Mesendoderm (in vitro differentiated cells): ENCODE results near the gene CADM1.

ENCODE experiments used
- DNase-seq: peaks from one replicate; pipeline ENCODE4 v3.0.0; 2013
- H2AK5ac ChIP-seq: 2 replicates; pipeline ENCODE4 v1.6.1; 2013; ENCODE audit warnings: low read length, inconsistent platforms
- H2BK120ac ChIP-seq: 2 replicates; pipeline ENCODE4 v1.6.1; 2013; ENCODE audit warnings: low read depth, mild to moderate bottlenecking, low read length, moderate library complexity, mixed read lengths
- H2BK15ac ChIP-seq: replicated peaks from 2 replicates; pipeline ENCODE4 v1.6.1; 2013; ENCODE audit warnings: low read depth, mild to moderate bottlenecking, moderate library complexity
- H2BK5ac ChIP-seq: 2 replicates; pipeline ENCODE4 v1.6.1; 2013; ENCODE audit warnings: low read length, inconsistent platforms
- H3K18ac ChIP-seq: 2 replicates; pipeline ENCODE4 v1.6.1; 2013; ENCODE audit warnings: mild to moderate bottlenecking, low read length, mixed read lengths
- H3K23ac ChIP-seq: one replicate; pipeline ENCODE4 v1.6.1; 2013; ENCODE audit warnings: low read length
- H3K27ac ChIP-seq: 2 replicates; pipeline ENCODE4 v1.5.1; 2013; ENCODE audit warnings: low read depth, mild to moderate bottlenecking, inconsistent platforms, low read length, moderate library complexity
- H3K27me3 ChIP-seq: 2 replicates; pipeline ENCODE4 v1.6.1; 2013; ENCODE audit warnings: low read length, control low read depth, mild to moderate bottlenecking, inconsistent platforms; ENCODE audit not compliant: insufficient read depth, poor library complexity
- H3K36me3 ChIP-seq: 2 replicates; pipeline ENCODE4 v1.6.1; 2013; ENCODE audit warnings: low read length, inconsistent platforms; ENCODE audit not compliant: control insufficient read depth, insufficient read depth
- H3K4ac ChIP-seq: one replicate; pipeline ENCODE4 v1.6.1; 2013; ENCODE audit warnings: low read depth, mild to moderate bottlenecking, low read length, moderate library complexity
- H3K4me1 ChIP-seq: 2 replicates; pipeline ENCODE4 v1.6.1; 2013; ENCODE audit warnings: low read depth, low read length, inconsistent platforms; ENCODE audit not compliant: control insufficient read depth
- H3K4me2 ChIP-seq: 2 replicates; pipeline ENCODE4 v1.6.1; 2013; ENCODE audit warnings: low read length
- H3K4me3 ChIP-seq: 2 replicates; pipeline ENCODE4 v1.5.1; 2013; ENCODE audit warnings: mild to moderate bottlenecking, low read length
- H3K56ac ChIP-seq: one replicate; pipeline ENCODE4 v1.6.1; 2013; ENCODE audit warnings: low read length
- H3K79me1 ChIP-seq: 2 replicates; pipeline ENCODE4 v1.6.1; 2013; ENCODE audit warnings: low read length, inconsistent platforms
- H3K79me2 ChIP-seq: 2 replicates; pipeline ENCODE4 v1.6.1; 2013; ENCODE audit warnings: mild to moderate bottlenecking, low read length; ENCODE audit not compliant: control insufficient read depth, insufficient read depth
- H3K9ac ChIP-seq: 2 replicates; pipeline ENCODE4 v1.6.1; 2013; ENCODE audit warnings: low read length, inconsistent platforms
- H4K5ac ChIP-seq: one replicate; pipeline ENCODE4 v1.6.1; 2013; ENCODE audit warnings: low read length
- H4K8ac ChIP-seq: one replicate; pipeline ENCODE4 v1.6.1; 2013; ENCODE audit warnings: low read depth, mild to moderate bottlenecking, control low read depth, low read length, moderate library complexity
- WGBS: extraction: QIAGEN DNeasy Blood & Tissue Kit; methylation state at CpG from one replicate; pipeline ENCODE4 v1.1.7; 2013; ENCODE audit warnings: low lambda C conversion rate, missing lambda C conversion rate; ENCODE audit not compliant: insufficient coverage; ENCODE audit errors: extremely low coverage; 5-methylcytosine and 5-hydroxymethylcytosine counted together

Gene CADM1

DNA sequence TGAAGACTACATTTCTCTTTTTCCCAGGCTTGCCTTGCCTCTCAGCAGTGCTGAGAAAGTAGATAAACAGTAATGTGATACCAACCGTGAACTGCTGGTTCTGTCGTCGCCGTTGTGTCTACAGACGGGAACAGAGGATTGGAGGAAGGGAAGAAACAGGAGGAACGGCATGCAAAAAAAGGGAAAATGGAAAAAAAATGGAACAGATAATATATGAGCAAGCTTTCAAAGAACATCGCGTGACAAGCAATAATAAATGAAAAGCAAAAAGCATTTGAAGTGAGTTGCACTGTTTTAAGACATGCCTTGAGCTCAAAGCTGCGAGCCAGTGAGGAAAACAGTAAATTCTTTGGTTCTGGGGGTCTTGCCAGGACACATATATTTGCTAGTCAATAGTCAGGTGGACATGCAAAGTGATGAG lies 305.9 kb downstream of the CADM1 start:
- no peak overlapping the region for H2BK120ac ChIP-seq
- H3K4me2 ChIP-seq, result no peak overlapping the region
- H3K4me3 ChIP-seq, result no peak overlapping the region
- no peak overlapping the region for H3K27ac ChIP-seq
- no peaks in the 10 kb centered on the region for H3K79me1 ChIP-seq
- H2BK15ac ChIP-seq, result no peak overlapping the region
- no CpG with 5 or more reads among the region's 9 CpGs for WGBS
- H3K27me3 ChIP-seq, result no peaks in the 10 kb centered on the region
- no peaks in the 10 kb centered on the region for H3K79me2 ChIP-seq
- no peak overlapping the region for H3K23ac ChIP-seq
- no peak overlapping the region for H4K5ac ChIP-seq
- no peak overlapping the region for H4K8ac ChIP-seq
- H3K9ac ChIP-seq, result no peak overlapping the region
- H2AK5ac ChIP-seq, result no peak overlapping the region
- no peaks in the 10 kb centered on the region for H3K4me1 ChIP-seq
- H3K36me3 ChIP-seq, result no peaks in the 10 kb centered on the region
- no peak overlapping the region for H2BK5ac ChIP-seq
- H3K56ac ChIP-seq, result no peak overlapping the region
- H3K18ac ChIP-seq, result no peak overlapping the region
- H3K4ac ChIP-seq, result no peak overlapping the region
- no peak for DNase-seq

DNA sequence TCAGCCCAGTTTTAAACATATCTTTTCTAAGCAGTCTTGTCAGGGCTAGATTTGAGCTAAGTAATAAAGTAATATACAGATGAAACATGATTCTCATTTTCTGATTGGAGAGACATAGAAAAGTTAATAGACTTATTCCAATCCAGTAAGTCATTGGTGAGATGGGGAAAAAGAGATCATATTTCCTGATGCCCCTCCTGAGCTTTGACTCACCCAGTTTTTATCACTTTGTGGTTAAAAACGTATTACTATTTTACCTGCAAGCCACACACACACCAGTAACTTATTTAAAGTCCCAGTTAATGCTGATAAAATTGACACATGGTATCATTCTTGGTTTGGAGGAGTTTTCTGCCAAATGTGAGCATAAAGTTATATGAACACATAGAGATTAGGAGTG lies 306.8 kb downstream of the CADM1 start:
- no peak overlapping the region for H2BK5ac ChIP-seq
- H3K79me2 ChIP-seq, result no peaks in the 10 kb centered on the region
- H4K8ac ChIP-seq, result no peak overlapping the region
- H3K4ac ChIP-seq, result no peak overlapping the region
- H3K56ac ChIP-seq, result no peak overlapping the region
- no peak overlapping the region for H3K27ac ChIP-seq
- no peak for DNase-seq
- no peak overlapping the region for H2BK15ac ChIP-seq
- no CpG with 5 or more reads among the region's 1 CpG for WGBS
- H3K4me3 ChIP-seq, result no peak overlapping the region
- H3K27me3 ChIP-seq, result no peaks in the 10 kb centered on the region
- H2AK5ac ChIP-seq, result no peak overlapping the region
- no peak overlapping the region for H4K5ac ChIP-seq
- H3K4me1 ChIP-seq, result no peaks in the 10 kb centered on the region
- no peaks in the 10 kb centered on the region for H3K79me1 ChIP-seq
- H3K36me3 ChIP-seq, result no peaks in the 10 kb centered on the region
- no peak overlapping the region for H3K23ac ChIP-seq
- no peak overlapping the region for H3K4me2 ChIP-seq
- H3K18ac ChIP-seq, result no peak overlapping the region
- H3K9ac ChIP-seq, result no peak overlapping the region
- H2BK120ac ChIP-seq, result no peak overlapping the region

DNA sequence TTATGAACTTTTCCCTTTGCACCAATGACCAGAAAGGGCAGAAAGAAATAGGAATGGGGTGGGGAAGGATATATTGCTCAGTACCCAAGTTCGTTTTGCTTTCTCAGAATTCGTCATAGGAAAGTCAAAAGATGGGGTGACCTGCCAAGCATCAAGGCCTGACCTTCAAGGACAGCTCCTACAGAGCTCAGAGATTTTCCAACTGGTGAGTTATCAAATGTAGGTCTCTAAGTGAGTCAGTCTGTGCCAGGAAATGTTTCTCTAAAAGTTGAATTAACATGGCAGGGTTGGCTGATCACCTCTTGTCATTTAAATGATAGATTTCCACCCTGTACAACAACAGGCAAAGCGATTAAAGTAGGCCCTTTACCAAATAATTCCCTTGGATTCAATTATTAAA lies 307.2 kb downstream of the CADM1 start:
- WGBS, result no CpG with 5 or more reads among the region's 3 CpGs
- no peak overlapping the region for H2BK120ac ChIP-seq
- H3K4me3 ChIP-seq, result no peak overlapping the region

DNA sequence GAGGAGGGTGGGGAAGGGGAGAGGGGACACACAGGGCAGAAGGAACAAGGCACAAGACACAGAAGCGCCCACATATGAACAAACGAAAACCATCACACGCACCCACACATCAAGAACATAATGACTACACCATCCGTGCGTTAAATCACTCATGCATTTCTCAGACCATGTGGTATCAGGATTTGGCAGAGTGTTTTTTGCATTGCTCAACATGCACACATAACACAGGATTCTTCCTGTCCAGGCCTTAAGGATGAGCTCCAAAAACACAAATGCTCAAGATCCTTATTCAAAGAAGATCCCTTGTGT lies 309.5 kb downstream of the CADM1 start:
- Histone ChIP-seq H2BK120ac (no peak overlapping the region), H3K27ac (no peak overlapping the region), H3K9ac (no peak overlapping the region), H4K8ac (no peak overlapping the region), H3K36me3 (no peaks in the 10 kb centered on the region), H3K4ac (no peak overlapping the region), H3K23ac (no peak overlapping the region), H3K4me2 (no peak overlapping the region), H4K5ac (no peak overlapping the region), H3K4me3 (no peak overlapping the region), H3K56ac (no peak overlapping the region), H2BK15ac (no peak overlapping the region), H2AK5ac (no peak overlapping the region), H2BK5ac (no peak overlapping the region), H3K18ac (no peak overlapping the region), H3K27me3 (no peaks in the 10 kb centered on the region), H3K4me1 (peaks cover 3% of the 10 kb centered on the region), H3K79me1 (no peaks in the 10 kb centered on the region), H3K79me2 (no peaks in the 10 kb centered on the region)
- no CpG with 5 or more reads among the region's 5 CpGs for WGBS
- DNase-seq, result no peak

More for the DNA sequence above, 307.2 kb downstream of the CADM1 start:
- Histone ChIP-seq H3K56ac (no peak overlapping the region), H3K27ac (no peak overlapping the region), H4K8ac (no peak overlapping the region), H3K79me1 (no peaks in the 10 kb centered on the region), H2AK5ac (no peak overlapping the region), H3K4me2 (no peak overlapping the region), H3K79me2 (no peaks in the 10 kb centered on the region), H3K4ac (no peak overlapping the region), H2BK5ac (no peak overlapping the region), H3K36me3 (no peaks in the 10 kb centered on the region), H3K9ac (no peak overlapping the region), H4K5ac (no peak overlapping the region), H3K4me1 (no peaks in the 10 kb centered on the region), H3K27me3 (no peaks in the 10 kb centered on the region), H3K18ac (no peak overlapping the region), H2BK15ac (no peak overlapping the region), H3K23ac (no peak overlapping the region)
- DNase-seq, result no peak

DNA sequence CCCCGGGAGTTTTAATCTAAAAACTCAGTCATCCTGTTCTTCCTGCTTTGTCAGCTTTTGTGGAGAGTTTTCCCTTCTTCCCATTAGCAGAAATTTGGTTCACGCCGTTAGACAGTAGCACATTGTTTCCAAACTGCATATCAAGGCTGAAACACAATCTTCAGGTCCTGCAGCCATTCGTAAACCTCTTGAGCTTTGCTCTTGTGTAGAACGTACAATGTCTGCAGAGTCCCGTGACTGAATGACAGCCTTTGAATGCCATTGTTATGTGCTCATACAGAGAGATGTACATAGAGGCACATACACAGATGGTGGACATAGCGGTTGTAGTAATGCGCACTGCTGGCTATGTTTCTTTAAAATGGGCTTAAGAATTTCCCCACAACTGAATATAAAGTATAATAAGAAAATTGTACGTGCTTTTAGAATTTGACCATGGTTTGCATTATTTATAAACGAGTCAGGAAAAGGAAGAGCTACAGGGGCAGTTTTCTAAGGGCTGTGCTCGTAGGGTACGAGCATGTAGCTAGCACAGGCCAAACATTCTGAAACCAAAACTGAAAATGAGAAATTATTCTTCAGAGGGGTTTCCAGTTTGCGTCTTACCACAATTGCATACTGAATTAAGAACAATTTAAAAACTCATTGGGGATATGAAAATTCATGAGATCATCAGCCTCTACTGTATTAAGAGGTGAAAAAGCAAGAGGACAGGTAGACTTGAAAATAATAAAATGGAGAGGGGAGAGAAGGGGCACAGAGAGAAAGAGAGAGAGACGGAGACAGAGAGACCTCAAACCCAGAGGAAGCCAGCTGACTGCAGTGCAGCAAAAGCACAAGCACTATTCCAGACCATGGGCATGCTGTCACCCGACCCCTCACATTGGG lies 310.1 kb downstream of the CADM1 start:
- WGBS, result no CpG with 5 or more reads among the region's 15 CpGs
- H3K27ac ChIP-seq, result no peak overlapping the region

DNA sequence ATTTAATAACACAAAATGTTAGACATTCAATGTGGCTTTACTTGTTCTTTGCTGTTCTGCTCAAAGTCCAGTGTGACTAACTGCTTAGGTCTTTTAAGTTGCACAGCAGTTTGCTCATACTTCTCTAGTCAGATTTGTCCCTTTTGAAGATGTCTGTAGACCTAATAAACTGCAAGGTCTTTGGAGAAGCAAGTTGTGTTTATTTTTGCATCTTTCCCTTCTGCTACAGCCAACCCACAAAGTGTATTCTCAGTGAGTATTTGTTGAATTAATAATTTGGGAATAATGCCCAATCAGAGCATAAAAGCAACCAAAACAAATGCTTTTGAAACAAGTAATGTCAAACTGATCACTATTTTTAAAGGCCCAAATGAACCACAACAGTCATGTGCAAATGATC lies 312.5 kb downstream of the CADM1 start:
- H3K27me3 ChIP-seq, result no peaks in the 10 kb centered on the region
- no peaks in the 10 kb centered on the region for H3K79me1 ChIP-seq
- no peak overlapping the region for H3K4me3 ChIP-seq
- H3K4me1 ChIP-seq, result peaks cover 3% of the 10 kb centered on the region
- no peaks in the 10 kb centered on the region for H3K79me2 ChIP-seq
- H2BK120ac ChIP-seq, result no peak overlapping the region
- no peak overlapping the region for H2AK5ac ChIP-seq
- H3K4ac ChIP-seq, result no peak overlapping the region
- H3K36me3 ChIP-seq, result no peaks in the 10 kb centered on the region
- H4K8ac ChIP-seq, result no peak overlapping the region
- no peak overlapping the region for H3K56ac ChIP-seq
- peak overlapping the region; percentile 12 for H3K27ac ChIP-seq
- H3K4me2 ChIP-seq, result no peak overlapping the region
- no peak overlapping the region for H4K5ac ChIP-seq
- DNase-seq, result no peak
- H2BK15ac ChIP-seq, result no peak overlapping the region
- no peak overlapping the region for H3K18ac ChIP-seq
- H2BK5ac ChIP-seq, result no peak overlapping the region
- H3K9ac ChIP-seq, result no peak overlapping the region
- H3K23ac ChIP-seq, result no peak overlapping the region

More for the DNA sequence above, 310.1 kb downstream of the CADM1 start:
- Histone ChIP-seq H2BK15ac (no peak overlapping the region), H4K5ac (no peak overlapping the region), H3K79me2 (no peaks in the 10 kb centered on the region), H3K4me3 (no peak overlapping the region), H3K4me2 (no peak overlapping the region), H2AK5ac (no peak overlapping the region), H2BK5ac (no peak overlapping the region), H3K36me3 (no peaks in the 10 kb centered on the region), H2BK120ac (no peak overlapping the region), H3K27me3 (no peaks in the 10 kb centered on the region), H3K18ac (no peak overlapping the region), H3K79me1 (no peaks in the 10 kb centered on the region), H4K8ac (no peak overlapping the region), H3K23ac (no peak overlapping the region), H3K4ac (no peak overlapping the region), H3K4me1 (peaks cover 3% of the 10 kb centered on the region), H3K9ac (no peak overlapping the region), H3K56ac (no peak overlapping the region)
- DNase-seq, result no peak
